Diencephalon (tissue), 1 donor: ENCODE data around the gene CTSO. TPM values are rescaled to one million over a fixed set of nuclear protein-coding genes. Genes with fewer than 3 reads are reported as not detected.

Experiments used
- total RNA-seq: library from RNA; depleted of rRNA; stranded (reverse); fragments of >200 nt; gene quantifications from one replicate; pipeline ENCODE4 v1.2.3, GENCODE V29; 2014

The CTSO gene, protein sequence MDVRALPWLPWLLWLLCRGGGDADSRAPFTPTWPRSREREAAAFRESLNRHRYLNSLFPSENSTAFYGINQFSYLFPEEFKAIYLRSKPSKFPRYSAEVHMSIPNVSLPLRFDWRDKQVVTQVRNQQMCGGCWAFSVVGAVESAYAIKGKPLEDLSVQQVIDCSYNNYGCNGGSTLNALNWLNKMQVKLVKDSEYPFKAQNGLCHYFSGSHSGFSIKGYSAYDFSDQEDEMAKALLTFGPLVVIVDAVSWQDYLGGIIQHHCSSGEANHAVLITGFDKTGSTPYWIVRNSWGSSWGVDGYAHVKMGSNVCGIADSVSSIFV
- total RNA-seq = 9.9 TPM

DNA sequence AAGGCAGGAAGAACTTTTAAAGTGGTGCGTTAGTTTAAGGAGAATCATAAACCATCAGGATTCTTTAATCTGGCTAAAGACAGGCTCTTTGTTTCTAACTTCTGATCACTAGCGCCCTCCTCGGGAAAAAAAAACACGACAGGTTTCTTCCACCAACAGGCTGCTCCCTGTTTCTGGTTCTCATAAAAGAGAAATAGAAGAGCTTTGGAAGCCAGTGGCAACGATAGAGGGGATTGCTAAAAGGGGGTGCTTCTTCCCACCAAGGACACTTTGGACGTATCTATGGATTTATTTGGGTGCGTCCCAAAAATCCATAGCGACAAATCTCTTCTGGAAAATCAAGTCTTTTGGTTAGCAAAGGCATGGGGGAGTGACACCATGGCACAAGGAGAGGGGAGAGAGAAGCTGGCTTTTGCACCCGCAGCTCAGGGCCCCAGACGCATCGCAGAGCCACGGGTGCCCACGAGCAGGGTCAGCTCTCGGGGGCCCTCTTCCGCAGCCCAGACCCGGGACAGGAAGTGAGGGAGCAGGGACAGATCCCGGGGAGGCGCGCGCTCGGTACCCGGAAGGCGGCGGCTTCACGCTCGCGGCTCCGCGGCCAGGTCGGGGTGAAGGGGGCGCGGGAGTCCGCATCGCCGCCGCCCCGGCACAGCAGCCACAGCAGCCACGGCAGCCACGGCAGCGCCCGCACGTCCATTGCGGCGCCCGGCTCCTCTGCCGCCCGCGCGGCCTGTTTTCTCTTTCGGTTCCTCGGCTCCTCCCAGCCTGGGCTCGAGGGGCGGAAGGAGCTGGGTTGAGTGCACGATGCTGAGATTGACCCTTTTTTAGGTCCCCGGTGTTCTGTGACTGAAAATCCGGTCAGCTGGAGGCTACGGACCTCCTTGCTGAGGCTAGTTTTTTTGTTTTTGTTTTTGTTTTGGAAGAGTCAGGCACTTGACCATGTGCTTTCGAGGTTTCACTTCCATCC lies at the start of gene CTSO:
TSS of gene CTSO (minus strand) at position 716 of the 967 bp plus-strand sequence. CDS start at position 697, 19 bp downstream.

DNA sequence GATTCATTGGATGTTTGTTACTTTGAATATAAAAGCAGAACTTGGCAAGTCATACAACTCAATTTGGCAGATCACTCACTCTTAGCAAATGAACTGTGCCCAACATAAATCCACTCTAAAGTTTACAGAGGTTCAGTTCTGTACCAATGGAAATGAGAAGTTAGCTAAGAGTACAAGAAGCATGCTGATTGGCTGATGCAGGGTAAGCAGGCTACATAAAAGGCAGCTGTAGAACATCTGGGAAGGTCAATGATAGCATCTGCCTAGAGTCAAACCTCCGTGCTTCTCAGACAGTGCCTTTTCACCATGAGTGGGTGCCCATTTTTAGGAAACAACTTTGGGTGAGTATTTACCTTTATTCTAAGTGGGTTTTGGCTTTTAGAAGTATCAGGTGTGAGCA lies 50.2 kb downstream of the CTSO start, which contains the start of gene TDO2:
TSS of gene TDO2 (plus strand) at position 244 of the 400 bp plus-strand sequence. CDS start at position 307, 63 bp downstream.

Other genes starting within 250 kb of the CTSO start
- gene GUCY1B1, start 194.8 kb downstream of the CTSO start, total RNA-seq = 115 TPM
- gene ASIC5, start 87.6 kb downstream of the CTSO start, total RNA-seq = not detected
- gene TDO2, start 50.2 kb downstream of the CTSO start, total RNA-seq = 0.92 TPM